GM21526 (cell line): ENCODE data around the gene FAM177A1.

ENCODE experiments used
- ATAC-seq: cut with Tn5 transposase; IDR thresholded peaks from one replicate; pipeline ENCODE4 v1.9.1; 2021; ENCODE audit warnings: moderate library complexity; ENCODE audit not compliant: unreplicated experiment, low FRiP score

FAM177A1 gene

DNA sequence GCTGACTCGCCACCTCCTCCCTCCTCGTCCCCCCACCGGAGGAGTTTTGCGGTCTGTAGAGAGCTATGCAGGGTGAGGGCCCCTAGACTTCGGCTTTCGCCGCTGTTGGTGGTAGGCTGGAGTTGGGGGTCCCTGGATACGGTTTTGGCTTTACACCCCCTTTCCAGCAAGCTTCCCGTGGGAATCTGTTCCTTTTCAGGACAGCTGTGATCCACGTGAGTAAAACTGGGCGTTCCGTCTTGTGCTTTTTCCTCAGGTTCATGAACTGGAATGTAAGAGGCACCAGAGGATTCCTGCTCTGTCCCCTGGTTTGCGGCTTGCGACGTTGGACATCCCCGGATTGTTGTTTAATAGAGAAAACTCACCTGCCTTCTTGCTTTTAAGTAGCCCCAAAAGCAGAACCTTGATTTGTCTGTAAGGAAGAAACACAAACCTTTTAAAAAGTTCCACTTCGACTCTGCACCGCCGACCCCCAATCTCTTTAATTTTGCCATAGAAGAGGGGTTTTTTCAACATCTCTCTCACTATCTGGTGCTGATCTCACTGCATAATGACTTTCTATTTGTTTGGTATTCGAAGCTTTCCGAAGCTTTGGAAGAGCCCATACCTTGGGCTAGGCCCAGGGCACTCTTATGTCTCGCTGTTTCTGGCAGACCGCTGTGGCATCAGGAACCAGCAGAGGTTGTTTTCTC, 76.8 kb downstream of the FAM177A1 start:
- no peak for ATAC-seq

DNA sequence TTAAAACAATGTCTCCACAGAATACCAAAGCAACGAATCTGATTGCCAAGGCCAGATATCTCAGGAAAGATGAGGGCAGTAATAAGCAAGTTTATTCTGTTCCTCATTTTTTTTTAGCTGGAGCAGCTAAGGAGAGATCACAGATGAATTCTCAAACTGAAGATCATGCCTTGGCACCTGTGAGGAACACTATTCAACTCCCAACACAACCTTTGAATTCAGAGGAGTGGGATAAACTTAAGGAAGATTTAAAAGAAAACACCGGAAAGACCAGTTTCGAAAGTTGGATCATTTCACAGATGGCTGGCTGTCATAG, 77.3 kb downstream of the FAM177A1 start:
- no peak for ATAC-seq

DNA sequence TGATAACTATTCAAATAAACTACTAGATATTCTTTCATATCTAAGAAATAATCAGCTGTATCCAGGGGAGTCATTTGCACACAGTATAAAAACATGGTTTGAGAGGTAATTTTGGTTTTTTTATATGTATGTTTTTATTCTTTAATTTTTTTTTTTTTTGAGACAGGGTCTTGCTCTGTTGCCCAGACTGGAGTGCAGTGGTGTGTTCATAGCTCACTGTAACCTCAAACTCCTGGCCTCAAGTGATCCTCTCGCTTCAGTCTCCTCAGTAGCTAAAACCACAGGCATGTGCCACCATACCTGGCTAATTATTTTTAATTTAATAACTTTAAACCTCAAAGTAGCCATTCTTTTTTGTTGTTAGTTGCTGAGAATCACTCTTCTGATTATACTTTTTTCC, 78.1 kb downstream of the FAM177A1 start:
- no peak for ATAC-seq
